Measurements from ENCODE around the gene NEK2. TPM values are rescaled to one million over a fixed set of nuclear protein-coding genes. Genes with fewer than 3 reads are reported as not detected.
A peak's percentile ranks its signal among the peaks of the same experiment; 100 is the strongest.
"Not testable (repeated sequence)": the region's sequence is repeated elsewhere in the genome, so short reads cannot be mapped to it uniquely, and the experiment has no call there.

Gene NEK2
- total RNA-seq (1 to 10 TPM in 1 of 2 donors, not detected in 1; 1.0 TPM), polyA plus RNA-seq (1 to 10 TPM in 1 of 2 donors, not detected in 1; 1.5 TPM)
- long read RNA-seq, donor 1 = 0 reads
- long read RNA-seq, donor 2 = 0 reads

DNA sequence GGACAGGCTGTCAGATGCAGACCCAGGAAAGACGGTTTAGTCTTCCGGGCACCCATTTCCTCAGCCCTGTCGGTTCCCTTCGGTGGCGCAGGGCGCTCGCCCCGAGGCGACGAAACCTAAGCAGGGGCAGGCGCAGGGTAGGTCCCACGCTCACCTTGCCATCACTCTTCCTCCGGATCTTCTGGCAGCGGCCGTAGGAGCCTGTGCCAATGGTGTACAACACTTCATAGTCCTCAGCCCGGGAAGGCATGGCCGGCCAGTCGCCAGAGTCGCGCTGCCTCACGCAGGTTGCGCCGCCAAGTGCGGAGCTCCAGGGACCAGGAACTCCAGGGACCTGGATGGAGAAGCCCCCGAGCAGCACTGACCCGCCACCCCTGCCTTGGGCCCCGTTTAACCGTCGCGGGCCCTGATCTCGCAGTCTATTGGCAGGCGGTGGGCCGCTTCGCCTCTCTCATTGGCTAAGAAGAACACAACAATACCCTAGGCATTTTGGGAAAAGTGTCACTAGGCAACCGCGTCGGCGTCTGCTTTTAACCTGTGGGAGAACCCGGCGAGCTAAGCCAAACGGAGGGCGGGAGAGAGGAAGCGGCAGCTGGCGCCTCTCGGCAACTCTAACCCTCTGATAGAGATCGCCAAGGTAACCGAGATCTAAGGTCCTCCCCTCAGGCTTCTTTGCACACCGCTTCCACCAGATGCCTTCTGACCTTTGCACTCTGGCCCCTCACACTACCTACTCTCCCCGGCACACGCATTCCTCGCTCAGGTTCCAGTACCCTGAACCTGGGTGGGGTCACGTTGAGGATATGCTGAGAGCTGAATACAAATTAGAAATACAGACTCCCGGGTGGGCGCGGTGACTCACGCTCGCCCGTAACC lies at the start of gene NEK2:
Gene NEK2 (minus strand): TSS at position 392 of the 876 bp plus-strand sequence. CDS start 142 bp downstream, at position 250.
- DNase-seq (peak; percentile 93 to 95), ATAC-seq (ENCODE audit: low FRiP score) (peak; percentile 95)
- H3K4me1 ChIP-seq (ENCODE audit: control insufficient read depth in 1 of 2, insufficient read depth in 2 of 2, low read length in 2 of 2) = no peaks in the 10 kb centered on the region
- no peaks in the 10 kb centered on the region for H3K36me3 ChIP-seq (ENCODE audit: control insufficient read depth in 1 of 2, insufficient read depth in 2 of 2, low read length in 1 of 2)
- no peaks in the 10 kb centered on the region for H3K9me3 ChIP-seq (ENCODE audit: control insufficient read depth, low read length)
- WGBS, 2 donors = 1% methylated on average over 58 of the region's 58 CpGs
- H3K4me3 ChIP-seq (ENCODE audit: low read length in 2 of 2) = peak within 1 kb of the TSS in 1 of 2 donors; percentile 22
- intact Hi-C loops (cut with DNase I) = loop anchor here in 1 of 2 donors (5.0 kb wide), 1 partner anchor 357 kb away; no protein-coding TSS in a partner anchor
- no peaks in the 10 kb centered on the region for H3K27me3 ChIP-seq (ENCODE audit: control insufficient read depth in 1 of 2, insufficient read depth in 2 of 2, low read length in 1 of 2)
- H3K27ac ChIP-seq (ENCODE audit: low read depth in 1 of 2, low read length in 2 of 2) = no peak within 1 kb of the TSS

DNA sequence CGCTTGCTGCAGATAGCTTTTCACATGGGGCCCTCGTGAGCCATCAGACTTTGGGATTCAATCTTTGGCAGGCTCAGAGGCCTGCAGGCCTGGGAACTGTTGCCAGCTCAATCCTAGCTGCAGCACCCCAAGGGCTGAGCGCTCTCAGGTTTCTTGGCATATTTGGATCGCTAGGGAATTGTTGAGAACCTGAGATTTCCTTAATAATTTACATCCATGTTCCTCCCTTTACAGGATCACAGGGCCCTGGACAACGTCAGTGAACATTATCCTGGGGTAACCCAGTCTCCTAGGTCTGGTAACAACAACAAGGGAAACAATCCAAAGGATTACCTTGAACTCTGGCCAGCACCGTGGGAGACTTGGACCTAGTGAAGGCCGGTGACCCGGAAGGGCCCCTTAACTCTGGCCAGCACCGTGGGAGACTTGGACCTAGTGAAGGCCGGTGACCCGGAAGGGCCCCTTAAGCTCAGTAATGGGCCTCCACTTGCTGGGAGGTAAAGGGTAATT lies 49.3 kb upstream of the NEK2 start:
- Histone ChIP-seq H3K4me1 (ENCODE audit: control insufficient read depth in 1 of 2, insufficient read depth in 2 of 2, low read length in 2 of 2) (no peaks in the 10 kb centered on the region), H3K27me3 (ENCODE audit: control insufficient read depth in 1 of 2, insufficient read depth in 2 of 2, low read length in 1 of 2) (no peaks in the 10 kb centered on the region), H3K9me3 (ENCODE audit: control insufficient read depth, low read length) (no peaks in the 10 kb centered on the region), H3K4me3 (ENCODE audit: low read length in 2 of 2) (no peak overlapping the region), H3K27ac (ENCODE audit: low read depth in 1 of 2, low read length in 2 of 2) (no peak overlapping the region), H3K36me3 (ENCODE audit: control insufficient read depth in 1 of 2, insufficient read depth in 2 of 2, low read length in 1 of 2) (no peaks in the 10 kb centered on the region)
- intact Hi-C loops (cut with DNase I) = no loop called here
- no peak for ATAC-seq (ENCODE audit: low FRiP score)
- WGBS, 2 donors = 49 to 54% methylated on average over 11 of the region's 11 CpGs
- no peak for DNase-seq

DNA sequence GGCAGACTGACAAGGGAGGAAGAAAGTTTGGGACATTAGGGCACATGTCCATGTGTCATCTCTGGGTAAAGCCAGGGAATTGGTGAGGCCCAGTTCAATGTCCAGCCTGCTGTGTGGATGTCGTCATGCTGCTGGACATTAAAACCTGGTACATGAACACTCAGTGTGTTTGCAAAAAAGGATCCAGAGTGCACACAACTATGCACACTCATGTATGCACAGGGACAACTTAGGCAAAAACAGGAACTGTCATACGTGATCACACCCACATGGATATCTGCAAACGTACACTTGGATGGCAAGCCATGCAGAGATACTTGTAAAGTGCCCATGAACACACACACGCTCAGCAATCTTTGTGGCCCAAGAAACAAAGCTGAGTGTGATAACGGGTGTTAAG lies 47.9 kb upstream of the NEK2 start:
- Histone ChIP-seq H3K4me3 (ENCODE audit: low read length in 2 of 2) (no peak overlapping the region), H3K9me3 (ENCODE audit: control insufficient read depth, low read length) (no peaks in the 10 kb centered on the region), H3K27me3 (ENCODE audit: control insufficient read depth in 1 of 2, insufficient read depth in 2 of 2, low read length in 1 of 2) (no peaks in the 10 kb centered on the region), H3K36me3 (ENCODE audit: control insufficient read depth in 1 of 2, insufficient read depth in 2 of 2, low read length in 1 of 2) (no peaks in the 10 kb centered on the region), H3K4me1 (ENCODE audit: control insufficient read depth in 1 of 2, insufficient read depth in 2 of 2, low read length in 2 of 2) (no peaks in the 10 kb centered on the region), H3K27ac (ENCODE audit: low read depth in 1 of 2, low read length in 2 of 2) (no peak overlapping the region)
- 87 to 89% methylated on average over 5 of the region's 5 CpGs for WGBS, 2 donors
- ATAC-seq (ENCODE audit: low FRiP score) = no peak
- intact Hi-C loops (cut with DNase I) = no loop called here
- DNase-seq = no peak

DNA sequence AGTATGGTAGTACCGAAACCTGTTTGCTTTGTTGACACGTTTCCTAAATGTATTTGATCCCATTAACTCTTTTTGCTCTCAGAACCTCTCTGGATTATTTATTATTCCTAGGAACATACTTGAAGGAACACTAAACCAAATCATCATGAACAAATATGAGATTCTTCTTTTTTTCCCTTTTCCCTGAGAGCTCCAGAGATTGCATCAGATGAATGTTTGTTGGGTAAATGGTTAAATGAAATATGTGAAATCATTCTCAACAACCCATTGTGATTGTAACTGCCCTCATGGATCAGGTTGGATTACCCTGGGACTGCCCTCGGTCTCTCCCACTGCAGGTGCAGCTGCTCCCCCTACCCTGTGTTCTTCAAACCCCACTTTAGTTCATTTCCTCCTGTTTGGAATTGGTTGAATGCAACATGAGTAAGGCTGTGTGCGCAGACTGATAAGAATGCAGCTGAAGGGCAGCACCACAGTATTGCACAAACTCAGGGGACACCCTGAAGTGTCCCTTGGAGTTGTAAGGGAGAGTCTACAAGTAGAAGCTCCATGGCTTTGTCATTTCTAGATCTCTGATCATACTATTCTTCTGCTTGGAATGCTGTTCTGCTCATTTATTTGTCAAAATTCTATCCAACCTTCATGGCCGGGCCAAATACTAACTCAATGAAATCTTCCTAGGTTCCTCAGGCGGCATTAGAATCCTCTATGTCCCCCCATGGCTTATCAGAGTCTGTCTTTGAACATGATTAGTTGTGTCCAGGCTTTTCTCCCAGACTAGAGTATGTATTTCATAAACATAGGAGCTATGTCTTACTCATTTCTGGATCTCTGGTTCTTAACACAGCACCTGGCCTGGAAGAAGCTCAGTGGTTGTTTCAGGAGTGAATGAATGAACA lies 47.1 kb upstream of the NEK2 start:
- H3K4me3 ChIP-seq (ENCODE audit: low read length in 2 of 2) = no peak overlapping the region
- 83 to 86% methylated on average over 6 of the region's 6 CpGs for WGBS, 2 donors
- no peaks in the 10 kb centered on the region for H3K36me3 ChIP-seq (ENCODE audit: control insufficient read depth in 1 of 2, insufficient read depth in 2 of 2, low read length in 1 of 2)
- DNase-seq = no peak
- H3K4me1 ChIP-seq (ENCODE audit: control insufficient read depth in 1 of 2, insufficient read depth in 2 of 2, low read length in 2 of 2) = no peaks in the 10 kb centered on the region
- intact Hi-C loops (cut with DNase I) = no loop called here
- no peak for ATAC-seq (ENCODE audit: low FRiP score)
- no peaks in the 10 kb centered on the region for H3K9me3 ChIP-seq (ENCODE audit: control insufficient read depth, low read length)
- no peaks in the 10 kb centered on the region for H3K27me3 ChIP-seq (ENCODE audit: control insufficient read depth in 1 of 2, insufficient read depth in 2 of 2, low read length in 1 of 2)
- no peak overlapping the region for H3K27ac ChIP-seq (ENCODE audit: low read depth in 1 of 2, low read length in 2 of 2)

DNA sequence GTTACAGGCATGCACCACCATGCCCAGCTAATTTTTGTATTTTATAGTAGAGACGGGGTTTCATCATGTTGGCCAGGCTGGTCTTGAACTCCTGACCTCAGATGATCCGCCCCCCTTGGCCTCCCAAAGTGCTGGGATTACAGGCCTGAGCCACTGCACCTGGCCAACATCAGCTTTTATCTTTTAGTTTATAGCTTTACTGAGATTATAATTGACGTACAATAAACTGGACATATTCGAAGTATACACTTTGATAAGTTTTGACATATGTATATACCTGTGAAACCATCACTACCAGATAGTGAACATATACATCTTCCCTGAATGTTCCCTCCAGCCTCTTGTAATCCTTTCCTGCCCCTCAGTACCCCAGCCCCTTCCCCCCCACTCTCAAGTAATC lies 41.1 kb upstream of the NEK2 start:
- H3K9me3 ChIP-seq (ENCODE audit: control insufficient read depth, low read length); H3K4me1 ChIP-seq (ENCODE audit: control insufficient read depth in 1 of 2, insufficient read depth in 2 of 2, low read length in 2 of 2); H3K4me3 ChIP-seq (ENCODE audit: low read length in 2 of 2); DNase-seq; H3K27me3 ChIP-seq (ENCODE audit: control insufficient read depth in 1 of 2, insufficient read depth in 2 of 2, low read length in 1 of 2); H3K27ac ChIP-seq (ENCODE audit: low read depth in 1 of 2, low read length in 2 of 2); intact Hi-C loops (cut with DNase I); H3K36me3 ChIP-seq (ENCODE audit: control insufficient read depth in 1 of 2, insufficient read depth in 2 of 2, low read length in 1 of 2); ATAC-seq (ENCODE audit: low FRiP score): not testable (repeated sequence)
- WGBS, 2 donors = 86 to 92% methylated on average over 4 of the region's 4 CpGs

DNA sequence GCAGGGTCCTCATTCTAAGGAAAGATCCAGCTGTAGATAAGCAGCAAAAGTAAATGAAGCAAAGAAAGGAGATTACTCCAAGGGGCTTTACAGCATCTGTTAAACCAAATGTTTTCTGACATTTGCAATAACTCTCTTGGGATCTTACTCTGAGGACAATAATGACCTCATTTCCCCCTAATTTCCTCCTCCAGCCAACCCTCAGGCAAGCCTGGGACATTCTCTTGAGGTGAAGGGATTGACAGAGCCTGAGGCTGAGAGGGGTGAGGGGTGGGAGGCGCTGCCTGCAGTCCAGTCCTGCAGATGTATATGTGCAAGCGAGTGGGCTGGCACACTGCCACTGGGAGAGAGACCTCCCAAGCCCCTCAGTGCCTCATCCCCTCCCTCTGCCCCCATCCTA lies 40.5 kb upstream of the NEK2 start:
- Histone ChIP-seq H3K9me3 (ENCODE audit: control insufficient read depth, low read length) (no peaks in the 10 kb centered on the region), H3K27ac (ENCODE audit: low read depth in 1 of 2, low read length in 2 of 2) (no peak overlapping the region), H3K27me3 (ENCODE audit: control insufficient read depth in 1 of 2, insufficient read depth in 2 of 2, low read length in 1 of 2) (no peaks in the 10 kb centered on the region), H3K4me3 (ENCODE audit: low read length in 2 of 2) (no peak overlapping the region), H3K36me3 (ENCODE audit: control insufficient read depth in 1 of 2, insufficient read depth in 2 of 2, low read length in 1 of 2) (no peaks in the 10 kb centered on the region), H3K4me1 (ENCODE audit: control insufficient read depth in 1 of 2, insufficient read depth in 2 of 2, low read length in 2 of 2) (no peaks in the 10 kb centered on the region)
- intact Hi-C loops (cut with DNase I) = no loop called here
- ATAC-seq (ENCODE audit: low FRiP score) = no peak
- no peak for DNase-seq
- 35 to 37% methylated on average over 2 of the region's 2 CpGs for WGBS, 2 donors

DNA sequence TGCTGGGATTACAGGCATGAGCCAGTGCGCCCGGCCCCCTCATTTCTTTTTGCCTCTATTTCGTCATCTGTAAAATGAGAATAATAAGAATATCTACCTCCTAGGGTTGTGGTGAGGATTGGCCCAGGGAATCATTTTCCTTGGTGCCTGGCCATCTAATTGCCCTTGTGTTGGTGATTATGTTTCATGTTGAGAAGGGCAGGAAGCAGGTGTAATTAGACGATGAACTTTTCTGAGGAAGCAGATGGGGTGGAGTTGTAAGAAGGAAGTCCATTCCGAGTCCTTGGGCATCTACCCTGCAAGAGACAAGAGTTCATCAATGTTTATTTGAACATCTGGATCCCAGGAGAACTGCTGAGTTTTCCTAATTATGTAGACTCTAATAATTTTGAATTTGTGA lies 38.7 kb upstream of the NEK2 start:
- WGBS, 2 donors = 83 to 85% methylated on average over 5 of the region's 5 CpGs
- Histone ChIP-seq H3K4me1 (ENCODE audit: control insufficient read depth in 1 of 2, insufficient read depth in 2 of 2, low read length in 2 of 2) (no peaks in the 10 kb centered on the region), H3K27me3 (ENCODE audit: control insufficient read depth in 1 of 2, insufficient read depth in 2 of 2, low read length in 1 of 2) (no peaks in the 10 kb centered on the region), H3K9me3 (ENCODE audit: control insufficient read depth, low read length) (no peaks in the 10 kb centered on the region), H3K4me3 (ENCODE audit: low read length in 2 of 2) (no peak overlapping the region), H3K27ac (ENCODE audit: low read depth in 1 of 2, low read length in 2 of 2) (no peak overlapping the region), H3K36me3 (ENCODE audit: control insufficient read depth in 1 of 2, insufficient read depth in 2 of 2, low read length in 1 of 2) (no peaks in the 10 kb centered on the region)
- intact Hi-C loops (cut with DNase I) = no loop called here
- DNase-seq (no peak), ATAC-seq (ENCODE audit: low FRiP score) (no peak)

DNA sequence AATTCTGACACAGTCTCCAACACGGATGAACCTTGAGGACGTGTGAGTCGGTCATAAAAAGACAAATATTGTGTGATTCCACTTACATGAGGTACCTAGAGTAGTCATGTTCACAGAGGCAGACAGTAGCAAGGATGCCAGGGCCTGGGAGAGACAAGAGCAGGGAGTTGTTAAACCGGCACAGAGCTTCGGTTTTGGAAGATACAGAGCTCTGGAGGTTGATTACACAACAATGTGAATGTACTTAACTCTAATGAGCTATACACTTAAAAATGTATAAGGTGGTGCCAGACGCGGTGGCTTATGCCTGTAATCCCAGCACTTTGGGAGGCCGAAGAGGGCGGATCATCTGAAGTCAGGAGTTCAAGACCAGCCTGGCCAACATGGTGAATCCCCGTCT lies 37.8 kb upstream of the NEK2 start:
- Histone ChIP-seq H3K27me3 (ENCODE audit: control insufficient read depth in 1 of 2, insufficient read depth in 2 of 2, low read length in 1 of 2) (no peaks in the 10 kb centered on the region), H3K36me3 (ENCODE audit: control insufficient read depth in 1 of 2, insufficient read depth in 2 of 2, low read length in 1 of 2) (no peaks in the 10 kb centered on the region), H3K4me3 (ENCODE audit: low read length in 2 of 2) (no peak overlapping the region), H3K4me1 (ENCODE audit: control insufficient read depth in 1 of 2, insufficient read depth in 2 of 2, low read length in 2 of 2) (no peaks in the 10 kb centered on the region), H3K9me3 (ENCODE audit: control insufficient read depth, low read length) (no peaks in the 10 kb centered on the region), H3K27ac (ENCODE audit: low read depth in 1 of 2, low read length in 2 of 2) (no peak overlapping the region)
- 84 to 85% methylated on average over 10 of the region's 10 CpGs for WGBS, 2 donors
- DNase-seq (no peak), ATAC-seq (ENCODE audit: low FRiP score) (no peak)
- intact Hi-C loops (cut with DNase I) = no loop called here

All from aorta (tissue), 5 donors.